Glomerular visceral epithelial cell (primary cell): ENCODE results near the gene RXFP1.

Experiments
- DNase-seq: peaks from one replicate; pipeline ENCODE4 v3.0.0-alpha.2; 2016; ENCODE audit errors: extremely low spot score

The RXFP1 gene

DNA sequence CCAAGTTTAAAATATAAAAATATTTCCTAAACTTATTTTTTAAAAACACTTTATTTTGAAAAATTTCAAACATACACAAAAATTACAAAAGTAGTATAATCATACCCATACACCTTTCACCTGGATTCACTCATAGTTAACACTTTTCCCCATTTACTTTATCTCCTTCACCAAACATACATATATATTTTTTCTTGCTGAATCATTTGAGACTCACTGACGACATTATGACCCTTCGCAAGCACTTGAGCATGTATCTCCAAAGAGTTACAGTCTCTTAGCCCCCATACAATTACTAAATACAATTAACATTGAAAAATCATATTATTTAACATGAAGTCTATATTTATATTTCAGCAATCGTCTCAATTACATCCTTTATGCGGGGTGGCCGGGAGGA lies 19.8 kb downstream of the RXFP1 start:
- DNase-seq: no peak

DNA sequence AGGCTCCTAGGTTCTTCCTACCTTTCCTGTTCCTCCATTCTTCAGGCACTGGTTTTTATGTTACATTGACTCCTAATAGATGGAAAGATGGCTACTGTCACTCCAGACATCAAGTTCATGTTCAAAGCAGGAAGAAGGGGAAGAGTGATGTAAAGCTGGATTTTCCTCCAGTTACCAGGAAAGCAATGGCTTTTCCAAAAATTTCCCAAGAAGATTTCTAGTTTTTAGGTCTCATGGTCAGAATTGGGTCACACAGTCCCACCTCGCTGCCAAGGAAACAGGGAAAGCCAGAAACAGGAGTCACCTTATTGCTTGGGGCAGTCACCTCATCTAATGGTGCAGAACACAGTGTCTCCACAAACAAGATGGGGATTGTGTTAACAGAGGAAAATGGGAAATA lies 21.5 kb downstream of the RXFP1 start:
- no peak for DNase-seq

DNA sequence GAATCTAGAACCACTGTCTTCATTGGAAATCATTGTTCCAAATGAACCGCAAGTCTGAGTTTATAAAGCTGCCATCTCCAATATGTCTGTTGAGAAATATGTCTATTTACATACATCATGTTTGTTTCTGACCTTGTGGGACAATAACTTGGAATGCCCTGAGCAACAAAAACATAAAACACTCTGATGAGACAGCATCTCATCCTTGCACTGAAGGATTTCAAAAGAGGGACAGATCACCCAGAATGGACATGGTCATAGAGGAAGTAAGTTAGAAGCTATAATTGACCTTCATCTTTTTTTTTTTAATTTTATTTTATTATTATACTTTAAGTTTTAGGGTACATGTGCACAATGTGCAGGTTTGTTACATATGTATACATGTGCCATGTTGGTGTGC lies 22.5 kb downstream of the RXFP1 start:
- no peak for DNase-seq

DNA sequence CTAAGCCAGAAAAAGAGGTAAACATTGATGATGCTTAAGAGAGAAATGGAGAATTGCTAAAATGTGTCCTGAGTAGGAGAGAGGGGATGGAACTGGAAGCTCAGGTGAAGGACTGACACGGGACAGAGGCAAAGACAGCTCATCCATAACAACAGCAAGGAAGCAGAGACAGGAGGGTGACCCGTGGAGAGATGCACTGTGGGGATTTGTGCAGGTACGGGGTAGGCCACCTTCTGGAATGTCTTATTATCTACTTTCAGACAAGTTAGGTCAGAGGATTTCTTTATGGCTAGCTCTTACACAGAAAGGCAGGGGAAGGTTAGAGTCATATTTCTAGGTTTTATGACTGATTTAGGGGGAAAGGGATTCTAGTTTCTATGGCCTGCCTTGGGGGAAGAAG lies 31.7 kb downstream of the RXFP1 start:
- no peak for DNase-seq

- no peak for DNase-seq
These were observed 38.6 kb downstream of the RXFP1 start for GRCh38 chr4:158560284-158560683.

DNA sequence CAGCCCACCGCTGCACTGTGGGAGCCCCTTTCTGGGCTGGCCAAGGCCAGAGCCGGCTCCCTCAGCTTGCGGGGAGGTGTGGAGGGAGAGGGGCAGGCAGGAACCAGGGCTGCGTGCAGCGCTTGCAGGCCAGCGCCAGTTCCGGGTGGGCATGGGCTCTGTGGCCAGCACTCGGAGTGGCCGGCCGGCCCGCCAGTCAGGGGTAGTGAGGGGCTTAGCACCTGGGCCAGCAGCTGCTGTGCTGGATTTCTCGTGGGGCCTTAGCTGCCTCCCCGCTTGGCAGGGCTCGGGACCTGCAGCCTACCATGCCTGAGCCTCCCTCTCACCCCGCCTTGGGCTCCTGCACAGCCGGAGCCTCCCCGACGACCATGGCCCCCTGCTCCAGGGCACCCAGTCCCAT lies 45.2 kb downstream of the RXFP1 start:
- no peak for DNase-seq

DNA sequence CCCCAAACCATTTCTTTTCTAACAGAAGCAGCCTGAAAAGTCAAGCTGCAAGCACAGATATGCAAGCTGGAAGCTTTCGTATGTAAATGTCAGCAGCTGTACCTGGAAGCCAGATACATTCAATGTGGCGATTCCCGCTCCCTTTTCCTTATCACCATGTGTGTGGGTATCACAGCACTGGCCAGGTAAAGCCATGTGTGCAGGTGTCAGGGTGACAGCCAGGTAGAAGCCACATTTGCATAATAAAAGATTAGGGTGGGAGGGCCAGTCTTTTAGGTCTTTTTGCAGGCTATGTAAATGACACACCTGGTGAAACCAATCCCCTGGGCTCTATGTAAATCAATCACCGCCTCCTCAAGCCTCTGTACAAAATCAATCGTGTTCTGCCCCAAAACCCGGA lies 50.1 kb downstream of the RXFP1 start:
- no peak for DNase-seq

GRCh38 chr4:158572608-158573007 lies 50.9 kb downstream of the RXFP1 start:
- no peak for DNase-seq

DNA sequence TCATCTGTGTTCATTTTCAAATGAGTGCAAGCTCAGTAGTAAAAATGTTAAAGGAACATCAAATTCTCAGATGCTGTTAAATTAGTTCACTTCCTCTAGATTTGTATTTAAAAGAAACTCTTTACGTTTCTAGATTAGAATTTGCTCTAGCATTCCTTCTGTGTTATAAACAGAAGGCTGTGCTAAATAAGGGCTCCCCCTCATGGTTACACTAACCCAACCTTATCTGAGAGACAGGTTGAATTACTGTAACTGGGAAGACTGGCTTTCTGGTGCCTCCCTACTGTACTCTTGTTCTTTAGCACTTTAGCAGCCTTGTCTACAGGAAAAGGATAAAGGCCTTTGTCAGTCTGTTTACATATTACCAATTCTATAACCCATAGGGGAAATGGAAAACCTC lies 56.8 kb downstream of the RXFP1 start:
- peak; percentile 5 for DNase-seq

DNA sequence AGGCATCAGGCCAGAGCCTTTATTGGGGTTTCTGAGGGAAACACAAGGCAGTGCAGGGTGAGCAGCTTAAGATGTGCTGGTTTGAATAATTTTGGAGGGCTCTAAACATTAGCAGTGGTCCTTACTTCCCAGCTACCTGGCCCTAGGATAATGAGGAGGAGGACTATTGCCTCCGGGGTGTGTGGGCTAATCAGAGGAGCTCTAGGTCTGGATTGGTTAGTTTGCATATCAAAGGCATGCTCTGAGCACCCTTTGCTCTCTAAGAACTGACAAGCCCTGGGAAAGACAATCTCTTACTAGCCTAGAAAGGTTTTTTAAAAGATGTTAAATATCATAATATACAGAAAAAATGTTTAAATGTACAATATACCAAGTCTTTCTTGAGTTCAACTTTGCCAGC lies 58.4 kb downstream of the RXFP1 start:
- no peak for DNase-seq

GRCh38 chr4:158581161-158581560 lies 59.5 kb downstream of the RXFP1 start:
- DNase-seq: no peak

DNA sequence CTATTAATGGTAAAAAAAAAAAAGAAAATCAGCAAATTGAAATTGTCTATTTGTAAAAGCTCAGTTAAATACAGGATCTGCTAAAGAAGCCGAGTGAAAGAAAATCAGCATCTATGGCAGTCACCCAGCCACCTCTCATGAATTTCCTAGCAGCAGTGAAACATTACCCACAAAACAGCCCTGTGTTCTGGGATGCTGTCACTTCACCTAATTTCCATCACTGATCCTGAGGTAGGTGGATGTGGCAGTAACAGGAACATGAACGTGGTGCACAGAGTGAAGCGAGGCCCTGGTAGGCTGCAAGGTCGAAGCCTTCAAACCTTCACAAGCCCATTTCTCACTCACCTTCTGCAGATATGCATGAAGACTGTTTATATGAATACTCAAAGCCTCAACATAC lies 65.2 kb downstream of the RXFP1 start:
- DNase-seq: no peak

- no peak for DNase-seq
These were observed 66.6 kb downstream of the RXFP1 start for GRCh38 chr4:158588285-158588684.

DNA sequence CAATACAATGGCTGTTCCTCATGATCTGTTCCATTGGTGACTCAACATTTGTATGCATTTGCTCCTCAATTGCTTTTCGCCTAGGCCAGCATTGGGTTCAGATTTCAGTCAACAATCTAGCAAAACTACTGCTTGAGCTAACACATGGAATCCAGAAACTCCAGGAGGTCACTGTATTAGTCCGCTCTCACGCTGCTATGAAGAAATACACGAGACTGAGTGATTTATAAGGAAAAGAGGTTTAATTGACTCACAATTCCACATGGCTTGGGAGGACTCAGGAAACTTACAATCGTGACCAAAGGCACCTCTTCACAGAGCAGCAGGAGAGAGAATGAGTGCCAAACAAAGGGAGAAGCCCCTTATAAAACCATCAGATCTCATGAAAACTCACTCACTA lies 67.1 kb downstream of the RXFP1 start:
- no peak for DNase-seq

GRCh38 chr4:158590306-158590705 lies 68.6 kb downstream of the RXFP1 start:
- no peak for DNase-seq

- no peak for DNase-seq
These were observed 69.1 kb downstream of the RXFP1 start for GRCh38 chr4:158590824-158591223.

DNA sequence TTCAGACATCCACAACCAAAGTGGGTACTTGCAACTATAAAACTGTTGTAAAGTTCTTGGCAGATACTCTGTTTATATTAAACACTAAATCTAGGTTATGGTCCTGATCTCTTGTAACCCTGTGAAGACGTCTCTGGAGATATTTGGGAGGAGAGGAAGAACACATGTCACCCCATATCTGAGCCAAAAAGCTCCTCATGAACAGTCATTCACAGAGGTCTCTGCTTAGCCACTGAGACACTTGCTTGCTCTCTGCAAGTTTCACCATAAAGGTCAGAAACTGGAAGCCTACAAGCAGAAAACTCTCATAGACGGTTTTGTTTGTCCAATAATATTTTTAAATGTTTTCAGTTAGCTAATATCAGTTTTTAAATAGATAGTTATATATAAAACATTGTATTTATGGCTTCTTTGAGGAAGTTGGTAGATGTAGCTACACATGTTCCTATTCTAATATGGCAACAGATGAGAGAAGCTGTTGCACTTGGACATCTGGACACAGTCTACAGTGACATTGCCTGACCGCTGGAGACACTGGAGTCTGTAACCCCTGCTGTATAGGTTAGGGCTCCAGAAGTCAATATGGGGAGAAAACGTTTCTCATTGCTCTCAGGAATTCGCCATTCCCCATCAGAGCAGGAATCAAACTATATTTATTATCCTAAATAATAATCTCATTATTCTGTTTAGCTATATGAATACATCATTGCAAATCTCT lies 76.4 kb downstream of the RXFP1 start:
- no peak for DNase-seq

GRCh38 chr4:158599150-158599549 lies 77.5 kb downstream of the RXFP1 start:
- no peak for DNase-seq

DNA sequence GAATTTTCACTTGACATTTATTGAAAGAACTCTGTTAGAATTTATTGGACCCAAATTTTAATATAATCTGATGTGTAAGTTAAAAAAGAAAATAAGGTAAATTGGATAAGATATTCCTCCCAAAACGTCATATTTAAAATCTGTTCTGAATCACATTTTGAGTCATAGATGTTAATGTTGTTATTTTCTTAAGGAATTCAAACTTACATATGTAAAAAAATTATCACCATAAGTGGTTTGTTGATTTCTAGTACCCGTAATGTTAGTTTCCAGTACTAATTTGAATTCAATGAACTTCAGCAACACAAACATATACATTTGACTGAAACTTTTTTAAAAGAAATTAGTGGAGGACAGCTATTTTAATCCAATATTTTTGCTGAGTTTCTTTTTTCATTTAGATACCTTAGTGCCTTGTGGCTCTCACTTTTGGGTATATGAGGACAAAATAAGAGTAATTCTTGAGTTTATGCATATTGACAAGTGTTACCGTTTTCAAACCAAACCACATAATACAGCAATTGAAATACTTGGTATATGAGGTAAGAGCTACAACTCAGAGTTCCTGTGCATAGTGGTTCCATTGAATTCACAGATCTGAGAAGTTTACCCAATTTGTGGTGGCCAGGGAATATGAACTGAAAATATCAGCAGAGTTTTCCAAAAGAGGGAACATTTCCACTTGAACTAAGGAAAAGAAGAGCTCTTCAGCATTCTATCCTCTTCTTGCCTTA lies 78.2 kb downstream of the RXFP1 start:
- no peak for DNase-seq

DNA sequence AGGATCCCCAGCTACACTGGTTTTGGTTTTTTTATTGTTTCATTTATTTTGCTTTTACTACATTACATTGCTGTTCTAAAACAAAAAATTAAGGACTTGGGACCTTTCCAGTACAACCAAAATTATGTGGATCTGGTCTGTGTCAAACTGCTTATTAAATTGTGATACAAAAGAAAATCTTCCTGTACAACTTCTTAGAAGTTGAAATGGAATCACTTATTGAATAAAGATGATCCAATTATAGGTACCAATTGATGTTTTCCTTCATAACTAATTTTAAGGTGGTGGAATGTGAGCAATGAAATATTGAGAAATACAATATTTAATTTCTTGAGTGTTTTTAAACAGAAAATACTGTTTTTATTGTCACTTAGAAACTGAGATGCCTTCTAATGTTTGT lies 82.7 kb downstream of the RXFP1 start:
- no peak for DNase-seq

DNA sequence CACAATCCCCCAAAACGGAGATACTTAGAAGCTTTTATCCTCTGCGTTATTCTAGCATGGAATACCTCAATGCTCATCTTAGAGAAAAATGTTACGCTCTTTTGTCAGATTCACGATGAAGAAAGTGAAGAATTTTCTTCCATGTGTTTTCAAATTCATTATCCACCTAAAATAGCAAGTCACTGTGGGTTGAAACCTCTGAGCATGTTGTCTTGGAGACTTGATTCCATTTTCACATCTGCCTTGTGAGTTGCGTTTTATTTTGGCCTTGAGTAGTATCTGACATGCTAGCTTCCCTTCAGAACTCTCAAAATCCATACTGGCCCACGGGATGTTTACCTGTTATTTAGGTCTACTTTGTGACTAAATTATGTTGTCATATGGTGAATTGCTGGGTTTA lies 83.7 kb downstream of the RXFP1 start:
- no peak for DNase-seq

DNA sequence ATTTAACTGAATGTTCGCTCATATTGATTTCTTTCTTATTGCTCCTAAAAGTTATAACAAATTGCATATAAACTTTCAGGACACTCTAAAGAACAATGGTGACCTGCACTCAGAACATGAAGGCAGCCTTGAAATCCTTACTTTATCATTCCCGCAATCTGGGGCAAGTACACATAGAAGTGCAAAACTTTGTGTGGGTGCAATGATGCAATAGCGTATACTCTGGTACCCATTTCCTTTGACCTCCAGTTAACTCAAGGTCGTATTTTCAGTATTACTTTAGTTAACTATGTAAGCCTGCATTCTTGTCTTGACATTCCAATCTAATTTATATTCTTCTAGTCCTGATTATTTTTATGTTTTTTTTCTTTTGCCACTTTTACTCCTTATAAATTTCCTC lies 85.3 kb downstream of the RXFP1 start:
- no peak for DNase-seq

- no peak for DNase-seq
These were observed 87.4 kb downstream of the RXFP1 start for GRCh38 chr4:158609116-158609515.

DNA sequence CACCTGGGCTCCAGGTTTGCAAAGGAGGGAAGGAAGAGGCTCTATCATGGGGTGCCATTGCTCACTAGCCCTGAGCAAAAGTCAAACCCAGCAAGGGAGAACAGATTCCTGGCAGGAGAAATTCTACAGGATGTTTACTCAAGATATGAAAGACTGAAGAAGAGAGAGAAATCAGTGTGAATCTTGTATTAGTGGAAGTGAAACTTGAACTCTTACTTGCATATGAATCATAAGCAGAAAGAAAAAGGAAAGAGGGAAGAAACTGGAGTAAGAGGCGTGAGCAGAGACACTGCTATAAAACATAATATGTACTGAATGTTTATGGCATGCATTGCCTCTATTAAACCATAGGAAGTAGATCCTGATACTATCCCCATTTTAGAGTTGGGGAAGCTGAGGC lies 89.1 kb downstream of the RXFP1 start:
- DNase-seq: no peak
